ENCODE data around the gene GEMIN5. TPM values are rescaled to one million over a fixed set of nuclear protein-coding genes. Genes with fewer than 3 reads are reported as not detected.

The GEMIN5 gene
- total RNA-seq, 2 donors from 2014 or later, result 6.5 to 12.1 TPM

DNA sequence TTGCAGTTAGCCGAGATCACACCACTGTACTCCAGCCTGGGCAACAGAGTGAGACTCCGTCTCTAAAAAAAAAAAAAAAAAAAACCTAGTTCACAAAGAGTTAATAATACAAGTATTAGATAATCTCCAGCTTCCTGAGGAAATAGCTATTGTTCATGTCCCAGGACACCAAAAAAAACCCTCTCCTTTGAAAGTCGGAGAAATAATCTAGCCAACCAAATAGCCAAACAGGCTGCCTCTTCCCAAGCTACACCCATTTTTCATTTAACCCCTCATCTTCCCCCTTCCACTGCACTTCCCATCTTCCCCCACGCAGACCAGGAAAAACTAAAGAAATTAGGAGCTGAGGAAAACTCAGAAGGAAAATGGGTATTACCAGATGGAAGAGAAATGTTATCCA is 56.0 kb downstream of the GEMIN5 start:
- intact Hi-C loops (cut with DNase I), result no loop called here
- Histone ChIP-seq H3K36me3 (no peaks in the 10 kb centered on the region), H3K4me1 (no peaks in the 10 kb centered on the region), H3K27ac (no peak overlapping the region), H3K4me3 (no peak overlapping the region), H3K9me3 (peaks cover 11% of the 10 kb centered on the region), H3K27me3 (no peaks in the 10 kb centered on the region), H3K9ac (ENCODE audit: low read depth in 2 of 2, low read length in 2 of 2) (no peak overlapping the region)
- no peak for DNase-seq
- TF ChIP-seq CTCF (IDR thresholded peaks at IDR 0.05), result no peak

GRCh38 chr5:154878642-154879335 is 59.2 kb downstream of the GEMIN5 start:
- intact Hi-C loops (cut with DNase I), result no loop called here
- Histone ChIP-seq H3K36me3 (no peaks in the 10 kb centered on the region), H3K27me3 (no peaks in the 10 kb centered on the region), H3K27ac (no peak overlapping the region), H3K9me3 (peaks cover 7% of the 10 kb centered on the region), H3K9ac (ENCODE audit: low read depth in 2 of 2, low read length in 2 of 2) (no peak overlapping the region), H3K4me1 (no peaks in the 10 kb centered on the region), H3K4me3 (no peak overlapping the region)
- no peak for DNase-seq
- no peak for TF ChIP-seq CTCF (IDR thresholded peaks at IDR 0.05)

DNA sequence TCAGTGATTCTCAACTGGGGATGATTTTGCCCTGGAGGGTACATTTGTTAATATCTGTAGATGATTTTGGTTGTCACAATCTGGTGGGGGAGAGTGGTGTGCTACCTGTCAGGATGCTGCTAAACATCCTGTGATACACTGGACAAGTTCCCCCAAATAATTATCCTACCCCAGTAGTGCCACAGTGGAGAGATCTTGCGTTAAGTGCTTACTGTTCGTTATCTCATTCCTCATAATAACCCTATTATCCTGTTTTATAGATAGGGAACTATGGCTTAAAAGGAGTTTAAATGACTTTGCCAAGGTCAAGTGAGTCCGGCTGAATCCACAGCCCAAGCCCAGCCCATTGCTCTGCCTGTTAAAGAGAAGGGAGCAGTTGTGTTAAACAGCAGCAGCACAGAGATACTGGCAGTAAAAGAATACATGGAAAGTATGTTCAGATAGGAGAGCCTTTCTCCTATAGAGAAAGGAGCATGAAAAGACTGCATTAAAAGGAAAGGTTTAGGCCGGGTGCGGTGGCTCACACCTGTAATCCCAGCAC is 64.2 kb downstream of the GEMIN5 start:
- H3K36me3 ChIP-seq, result peaks cover 10% of the 10 kb centered on the region
- no peaks in the 10 kb centered on the region for H3K27me3 ChIP-seq
- no peak overlapping the region for H3K27ac ChIP-seq
- no peaks in the 10 kb centered on the region for H3K4me1 ChIP-seq
- H3K9ac ChIP-seq (ENCODE audit: low read depth in 2 of 2, low read length in 2 of 2), result peak overlapping the region in 1 of 2 donors; percentile 28
- peaks cover 5% of the 10 kb centered on the region for H3K9me3 ChIP-seq
- peak; percentile 37 for DNase-seq
- intact Hi-C loops (cut with DNase I), result no loop called here
- H3K4me3 ChIP-seq, result no peak overlapping the region
- no peak for TF ChIP-seq CTCF (IDR thresholded peaks at IDR 0.05)

- Histone ChIP-seq H3K9me3 (no peaks in the 10 kb centered on the region), H3K4me3 (no peak overlapping the region), H3K4me1 (no peaks in the 10 kb centered on the region), H3K9ac (ENCODE audit: low read depth in 2 of 2, low read length in 2 of 2) (no peak overlapping the region), H3K27me3 (no peaks in the 10 kb centered on the region), H3K36me3 (peaks cover 10% of the 10 kb centered on the region), H3K27ac (no peak overlapping the region)
- TF ChIP-seq CTCF (IDR thresholded peaks at IDR 0.05), result no peak
- no peak for DNase-seq
- intact Hi-C loops (cut with DNase I), result no loop called here
Measured at GRCh38 chr5:154871734-154872133, 66.3 kb downstream of the GEMIN5 start.

DNA sequence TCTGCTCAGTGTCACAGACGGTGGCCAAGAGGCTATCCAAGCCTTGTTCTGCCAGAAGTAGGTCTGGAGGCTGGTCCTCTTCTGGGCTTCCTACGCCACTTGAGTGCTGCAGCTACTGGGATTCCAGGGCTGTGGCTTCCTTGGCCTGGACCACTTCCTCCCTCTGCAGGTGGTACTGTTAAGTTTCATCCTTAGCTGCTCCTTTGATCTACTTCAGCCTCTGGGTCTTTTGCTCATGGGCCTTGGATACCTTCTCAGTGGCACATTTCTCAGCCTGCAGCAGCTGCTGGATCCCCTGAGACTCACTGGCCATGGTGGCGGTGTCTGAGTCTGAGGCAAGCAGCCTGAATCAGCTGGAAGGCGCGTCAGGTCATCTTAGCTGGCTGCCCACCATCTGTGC is 69.3 kb downstream of the GEMIN5 start:
- Histone ChIP-seq H3K4me1 (no peaks in the 10 kb centered on the region), H3K4me3 (no peak overlapping the region), H3K27ac (no peak overlapping the region), H3K9me3 (no peaks in the 10 kb centered on the region), H3K9ac (ENCODE audit: low read depth in 2 of 2, low read length in 2 of 2) (no peak overlapping the region), H3K36me3 (peaks cover 10% of the 10 kb centered on the region), H3K27me3 (no peaks in the 10 kb centered on the region)
- DNase-seq, result no peak
- intact Hi-C loops (cut with DNase I), result no loop called here
- no peak for TF ChIP-seq CTCF (IDR thresholded peaks at IDR 0.05)

Measured in colonic mucosa (tissue), 4 donors.